Transverse colon (tissue), 4 donors: ENCODE results near the gene SHISAL1. TPM values are rescaled to one million over a fixed set of nuclear protein-coding genes. Genes with fewer than 3 reads are reported as not detected.
A peak's percentile ranks its signal among the peaks of the same experiment; 100 is the strongest.

Experiments
- DNase-seq: peaks from one replicate; pipeline ENCODE4 v3.0.0-alpha.2; 2019
- H3K27ac ChIP-seq, 4 donors: fragments of 200-600 bp; sonication (generic); 2 replicates each; pipeline ENCODE4 v1.5.1; 2016 to 2018; ENCODE audit warnings: inconsistent platforms in 4 of 4
- H3K27me3 ChIP-seq: fragments of 200-600 bp; sonication (generic); 2 replicates; pipeline ENCODE4 v1.5.1; 2017; ENCODE audit warnings: inconsistent platforms
- H3K36me3 ChIP-seq, 4 donors: fragments of 200-600 bp; sonication (generic); 2 replicates each; pipeline ENCODE4 v1.5.1; 2017 to 2019; ENCODE audit warnings: inconsistent platforms in 4 of 4
- H3K4me1 ChIP-seq, 4 donors: fragments of 200-600 bp; sonication (generic); 2 replicates each; pipeline ENCODE4 v1.5.1; 2017 to 2020; ENCODE audit warnings: inconsistent platforms in 4 of 4
- H3K4me3 ChIP-seq, 4 donors: fragments of 200-600 bp; sonication (generic); 1 replicate in 1 of 4; 2 replicates in 3 of 4; pipeline versions ENCODE4 v1.5.1 to v1.6.1; 2017 to 2019; ENCODE audit warnings: inconsistent platforms in 4 of 4
- H3K9me3 ChIP-seq, 2 donors: fragments of 200-600 bp; sonication (generic); 2 replicates each; pipeline ENCODE4 v1.5.1; 2017 to 2019; ENCODE audit warnings: inconsistent platforms in 2 of 2
- EP300 ChIP-seq: sonication (generic); formaldehyde crosslinking; IDR thresholded peaks from one replicate; pipeline ENCODE4 v1.6.1; 2017; ENCODE audit warnings: antibody characterized with exemption, low read depth
- POLR2A ChIP-seq: fragments of 450-650 bp; IDR thresholded peaks from one replicate; pipeline ENCODE4 v1.6.1; 2016; ENCODE audit warnings: antibody characterized with exemption, mild to moderate bottlenecking, moderate library complexity
- POLR2AphosphoS5 ChIP-seq, 3 donors: sonication (generic); formaldehyde crosslinking; IDR thresholded peaks; one replicate each; pipeline ENCODE4 v1.6.1; 2016; ENCODE audit warnings: antibody characterized with exemption in 3 of 3
- WGBS, 2 donors: methylation state at CpG; one replicate each; pipeline ENCODE4 v1.1.5; 2018; ENCODE audit warnings: low coverage in 1 of 2; 5-methylcytosine and 5-hydroxymethylcytosine counted together
- in situ Hi-C, 4 donors: fragments of 200-750 bp; cut with MboI; loops; one replicate each; pipeline versions ENCODE4 v1.15.0 to v1.15.1; 2017; ENCODE audit warnings: low sequenced_read_pairs in 3 of 4, low pct_ligation_motif_present in 1 of 4, low pct_unique_long_range_greater_than_20kb in 1 of 4
- intact Hi-C: fragments of 100-400 bp; cut with DNase I; formaldehyde crosslinking; loops from one replicate; pipeline ENCODE4 v1.15.1; 2023; ENCODE audit warnings: low total_unique reads
- total RNA-seq, 4 donors: library from RNA; depleted of rRNA; stranded (reverse); fragments of >200 nt; gene quantifications; one replicate each; pipeline ENCODE4 v1.1.0, GENCODE V29; 2016
- TF ChIP-seq, protein P1 (sequence below), 5 experiments: fragments of 200-600 bp in 3 of 5; fragments of 450-650 bp in 2 of 5; sonication (generic) in 3 of 5; IDR thresholded peaks; 1 replicate in 2 of 5; 2 replicates in 3 of 5; pipeline ENCODE4 v1.5.1; 2016 to 2017; ENCODE audit warnings: antibody characterized with exemption in 5 of 5, inconsistent platforms in 3 of 5, mild to moderate bottlenecking in 2 of 5, moderate library complexity in 1 of 5

SHISAL1 gene
- total RNA-seq, 4 donors from 2014 or later: 1.9 to 4.6 (median 3.2) TPM

- peak; percentile 44 for DNase-seq
- H3K9me3 ChIP-seq: no peaks in the 10 kb centered on the region
- H3K36me3 ChIP-seq: no peaks in the 10 kb centered on the region
- WGBS, 2 donors: 33 to 45% methylated on average over 8 to 17 of the region's 17 CpGs
- H3K4me3 ChIP-seq: no peak overlapping the region
- no peak overlapping the region for H3K27ac ChIP-seq
- peaks cover 5 to 32% (median 17%) of the 10 kb centered on the region in 4 donors for H3K4me1 ChIP-seq
- intact Hi-C loops (loop anchor here (10.0 kb wide), 1 partner anchor 244 kb away; no protein-coding TSS in a partner anchor), in situ Hi-C loops (no loop called here)
- no peak for TF ChIP-seq POLR2AphosphoS5 (IDR thresholded peaks at IDR 0.05)
- TF ChIP-seq POLR2A: no peak
- TF ChIP-seq, protein P1, sequence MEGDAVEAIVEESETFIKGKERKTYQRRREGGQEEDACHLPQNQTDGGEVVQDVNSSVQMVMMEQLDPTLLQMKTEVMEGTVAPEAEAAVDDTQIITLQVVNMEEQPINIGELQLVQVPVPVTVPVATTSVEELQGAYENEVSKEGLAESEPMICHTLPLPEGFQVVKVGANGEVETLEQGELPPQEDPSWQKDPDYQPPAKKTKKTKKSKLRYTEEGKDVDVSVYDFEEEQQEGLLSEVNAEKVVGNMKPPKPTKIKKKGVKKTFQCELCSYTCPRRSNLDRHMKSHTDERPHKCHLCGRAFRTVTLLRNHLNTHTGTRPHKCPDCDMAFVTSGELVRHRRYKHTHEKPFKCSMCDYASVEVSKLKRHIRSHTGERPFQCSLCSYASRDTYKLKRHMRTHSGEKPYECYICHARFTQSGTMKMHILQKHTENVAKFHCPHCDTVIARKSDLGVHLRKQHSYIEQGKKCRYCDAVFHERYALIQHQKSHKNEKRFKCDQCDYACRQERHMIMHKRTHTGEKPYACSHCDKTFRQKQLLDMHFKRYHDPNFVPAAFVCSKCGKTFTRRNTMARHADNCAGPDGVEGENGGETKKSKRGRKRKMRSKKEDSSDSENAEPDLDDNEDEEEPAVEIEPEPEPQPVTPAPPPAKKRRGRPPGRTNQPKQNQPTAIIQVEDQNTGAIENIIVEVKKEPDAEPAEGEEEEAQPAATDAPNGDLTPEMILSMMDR (IDR thresholded peaks at IDR 0.05): no peak
- TF ChIP-seq EP300: no peak
- peaks cover 68% of the 10 kb centered on the region for H3K27me3 ChIP-seq
Observed at GRCh38 chr22:44329179-44329796, 16.5 kb upstream of the SHISAL1 start.

GRCh38 chr22:44328762-44329161 lies 16.0 kb upstream of the SHISAL1 start:
- Histone ChIP-seq H3K27me3 (peaks cover 68% of the 10 kb centered on the region), H3K4me1 (peaks cover 5 to 32% (median 17%) of the 10 kb centered on the region in 4 donors), H3K36me3 (no peaks in the 10 kb centered on the region), H3K9me3 (no peaks in the 10 kb centered on the region), H3K4me3 (no peak overlapping the region), H3K27ac (no peak overlapping the region)
- TF ChIP-seq POLR2A: no peak
- no peak for TF ChIP-seq EP300
- TF ChIP-seq POLR2AphosphoS5 (IDR thresholded peaks at IDR 0.05): no peak
- TF ChIP-seq, protein P1 (IDR thresholded peaks at IDR 0.05): no peak
- intact Hi-C loops (loop anchor here (10.0 kb wide), 1 partner anchor 244 kb away; no protein-coding TSS in a partner anchor), in situ Hi-C loops (no loop called here)
- WGBS, 2 donors: 69% methylated on average over 5 of the region's 5 CpGs; no CpG with 5 or more reads in 1 of the 2 donors
- no peak for DNase-seq

- H3K9me3 ChIP-seq: no peaks in the 10 kb centered on the region
- no peaks in the 10 kb centered on the region for H3K36me3 ChIP-seq
- no peak overlapping the region for H3K4me3 ChIP-seq
- in situ Hi-C loops: no loop called here
- WGBS, 2 donors: 79% methylated on average over 6 of the region's 6 CpGs; no CpG with 5 or more reads in 1 of the 2 donors
- H3K27me3 ChIP-seq: peaks cover 65% of the 10 kb centered on the region
- DNase-seq: no peak
- no peak overlapping the region for H3K27ac ChIP-seq
- TF ChIP-seq, protein P1 (IDR thresholded peaks at IDR 0.05): no peak
- TF ChIP-seq POLR2AphosphoS5 (IDR thresholded peaks at IDR 0.05): no peak
- no peak for TF ChIP-seq EP300
- no peak for TF ChIP-seq POLR2A
- peaks cover 5 to 32% (median 17%) of the 10 kb centered on the region in 4 donors for H3K4me1 ChIP-seq
- intact Hi-C loops: loop anchor here (10.0 kb wide), 1 partner anchor 244 kb away; no protein-coding TSS in a partner anchor
Observed at GRCh38 chr22:44328326-44328725, 15.6 kb upstream of the SHISAL1 start.

DNA sequence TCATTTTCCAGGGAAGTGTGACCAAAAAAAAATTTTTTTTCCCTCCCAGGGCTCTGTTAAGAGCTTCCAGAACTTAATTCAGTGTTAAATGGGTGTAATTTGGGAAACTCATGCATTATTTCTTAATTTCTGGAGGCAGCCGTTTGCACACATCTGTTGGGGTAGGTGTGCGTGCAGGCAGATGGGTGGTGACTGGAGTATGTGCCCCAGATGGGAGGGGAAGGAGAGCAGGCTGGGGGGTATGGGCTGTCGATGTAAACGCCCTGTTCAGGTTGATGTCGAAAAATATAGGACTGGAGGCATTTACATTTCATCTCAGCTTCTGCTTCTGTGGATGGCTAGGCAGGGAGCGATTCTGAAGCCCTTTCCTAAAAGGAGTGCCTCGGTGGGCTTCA lies 13.7 kb upstream of the SHISAL1 start:
- intact Hi-C loops: loop anchor here (10.0 kb wide), 1 partner anchor 242 kb away; no protein-coding TSS in a partner anchor
- TF ChIP-seq, protein P1 (IDR thresholded peaks at IDR 0.05): no peak
- no peak for TF ChIP-seq POLR2A
- TF ChIP-seq EP300: no peak
- TF ChIP-seq POLR2AphosphoS5 (IDR thresholded peaks at IDR 0.05): no peak

More for the DNA sequence above, 13.7 kb upstream of the SHISAL1 start:
- H3K4me1 ChIP-seq: peaks cover 5 to 32% (median 17%) of the 10 kb centered on the region in 4 donors
- no peaks in the 10 kb centered on the region for H3K9me3 ChIP-seq
- peak overlapping the region; percentile 16 to 55 (median 34) for H3K4me3 ChIP-seq
- WGBS, 2 donors: 46 to 56% methylated on average over 5 to 7 of the region's 7 CpGs
- in situ Hi-C loops: no loop called here
- H3K27me3 ChIP-seq: peaks cover 50% of the 10 kb centered on the region
- H3K36me3 ChIP-seq: no peaks in the 10 kb centered on the region
- DNase-seq: no peak
- peak overlapping the region; percentile 5 to 56 (median 46) for H3K27ac ChIP-seq
